Measurements from ENCODE around the gene HRCT1.
A peak's percentile ranks its signal among the peaks of the same experiment; 100 is the strongest.
"Not testable (repeated sequence)": the region's sequence is repeated elsewhere in the genome, so short reads cannot be mapped to it uniquely, and the experiment has no call there.

HRCT1 gene

DNA sequence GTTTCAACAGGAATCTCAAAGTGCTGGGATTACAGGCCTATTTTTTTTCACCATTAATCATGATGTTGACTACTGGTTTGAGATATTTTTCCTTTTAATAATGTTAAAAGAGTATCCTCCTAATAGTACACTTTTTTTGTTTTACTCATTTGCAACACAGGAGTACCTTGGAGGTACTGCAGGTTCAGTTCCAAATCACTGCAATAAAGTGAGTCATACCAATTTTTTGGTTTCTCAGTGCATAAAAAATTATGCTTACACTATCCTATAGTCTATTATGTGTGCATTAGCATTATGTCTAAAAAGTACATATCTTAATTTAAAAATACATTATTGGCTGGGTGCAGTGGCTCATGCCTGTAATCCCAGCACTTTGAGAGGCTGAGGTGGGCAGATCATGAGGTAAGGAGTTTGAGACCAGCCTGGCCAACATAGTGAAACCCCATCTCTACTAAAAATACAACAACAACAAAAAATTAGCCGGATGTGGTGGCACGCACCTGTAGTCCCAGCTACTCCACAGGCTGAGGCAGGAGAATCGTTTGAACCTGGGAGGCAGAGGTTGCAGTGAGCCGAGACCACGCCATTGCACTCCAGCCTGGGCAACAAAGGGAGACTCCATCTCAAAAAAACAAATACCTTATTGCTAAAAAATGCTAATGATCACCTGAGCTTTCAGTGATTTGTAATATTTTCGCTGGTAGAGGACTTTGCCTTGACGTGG, 8.5 kb upstream of the HRCT1 start:
- DNase-seq, result not testable (repeated sequence)

GRCh38 chr9:35898337-35898736, 7.7 kb upstream of the HRCT1 start:
- DNase-seq, result no peak

DNA sequence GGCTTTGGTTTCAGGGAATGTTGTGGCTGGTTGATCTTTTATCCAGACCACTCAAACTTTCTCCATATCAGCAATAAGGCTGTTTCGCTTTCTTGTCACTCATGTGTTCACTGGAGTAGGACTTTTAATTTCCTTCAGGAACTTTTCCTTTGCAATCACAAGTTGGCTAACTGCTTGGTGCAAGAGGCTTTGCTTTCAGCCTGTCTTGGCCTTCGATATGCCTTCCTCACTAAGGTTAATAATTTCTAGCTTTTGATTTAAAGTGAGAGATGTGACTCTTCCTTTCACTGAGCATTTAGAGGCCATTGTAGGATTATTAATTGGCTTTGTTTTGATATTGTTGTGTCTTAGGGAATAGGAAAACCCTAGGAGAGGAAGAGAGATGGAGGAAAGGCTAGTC, 7.0 kb upstream of the HRCT1 start:
- no peak for DNase-seq

DNA sequence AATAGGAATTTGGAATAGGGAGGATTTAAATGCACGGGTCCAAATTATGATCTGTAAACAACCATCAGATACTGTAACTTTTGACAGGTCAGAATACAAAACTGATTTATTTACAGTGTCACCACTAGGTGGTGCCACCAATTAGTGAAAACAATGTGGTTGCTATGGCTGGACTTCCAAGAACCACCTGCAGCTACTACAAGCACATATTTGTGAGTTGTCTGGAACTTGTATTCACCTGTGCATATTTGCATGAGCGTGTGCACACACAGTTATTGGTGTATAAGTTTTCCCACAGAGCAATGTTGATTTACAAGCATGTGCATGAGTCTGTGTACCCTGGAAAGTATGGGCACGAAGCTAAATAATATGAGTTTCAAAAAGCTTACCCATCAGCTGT, 3.0 kb upstream of the HRCT1 start:
- no peak for DNase-seq

- DNase-seq, result no peak
Measured at GRCh38 chr9:35904338-35904737, 1.7 kb upstream of the HRCT1 start.

GRCh38 chr9:35905051-35905781, 786 bp upstream of the HRCT1 start:
- no peak for DNase-seq

- DNase-seq, result no peak
Measured at GRCh38 chr9:35906923-35907699, 1.1 kb downstream of the HRCT1 start.

GRCh38 chr9:35907711-35908503, 1.9 kb downstream of the HRCT1 start:
- DNase-seq, result no peak

- no peak for DNase-seq
Measured at GRCh38 chr9:35908504-35909125, 2.6 kb downstream of the HRCT1 start.

DNA sequence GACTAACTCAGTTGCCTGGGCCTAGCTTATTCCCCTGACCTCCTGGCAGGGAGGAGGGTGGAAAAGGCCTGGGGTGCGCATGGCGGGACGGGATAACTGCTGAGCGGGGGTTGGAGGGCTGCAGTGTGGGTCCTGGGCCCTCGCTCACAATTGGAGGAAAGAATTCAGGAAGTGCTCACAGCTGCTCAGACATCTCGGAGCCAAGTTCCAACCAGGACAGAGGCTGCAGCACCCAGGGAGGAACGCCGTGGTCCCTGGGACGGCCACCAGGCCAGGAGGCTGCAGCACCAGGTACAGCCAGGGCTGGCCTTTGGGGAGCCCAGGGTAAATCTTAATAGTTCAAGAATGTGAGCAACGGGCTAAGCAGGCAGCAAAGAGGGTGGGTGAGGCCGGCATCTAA, 3.3 kb downstream of the HRCT1 start, which contains the start of gene SPAAR:
Gene SPAAR, plus strand, starts transcription at position 217 of the 400 bp plus-strand sequence. CDS start 974 bp downstream, outside the sequence.
- no peak for DNase-seq

DNA sequence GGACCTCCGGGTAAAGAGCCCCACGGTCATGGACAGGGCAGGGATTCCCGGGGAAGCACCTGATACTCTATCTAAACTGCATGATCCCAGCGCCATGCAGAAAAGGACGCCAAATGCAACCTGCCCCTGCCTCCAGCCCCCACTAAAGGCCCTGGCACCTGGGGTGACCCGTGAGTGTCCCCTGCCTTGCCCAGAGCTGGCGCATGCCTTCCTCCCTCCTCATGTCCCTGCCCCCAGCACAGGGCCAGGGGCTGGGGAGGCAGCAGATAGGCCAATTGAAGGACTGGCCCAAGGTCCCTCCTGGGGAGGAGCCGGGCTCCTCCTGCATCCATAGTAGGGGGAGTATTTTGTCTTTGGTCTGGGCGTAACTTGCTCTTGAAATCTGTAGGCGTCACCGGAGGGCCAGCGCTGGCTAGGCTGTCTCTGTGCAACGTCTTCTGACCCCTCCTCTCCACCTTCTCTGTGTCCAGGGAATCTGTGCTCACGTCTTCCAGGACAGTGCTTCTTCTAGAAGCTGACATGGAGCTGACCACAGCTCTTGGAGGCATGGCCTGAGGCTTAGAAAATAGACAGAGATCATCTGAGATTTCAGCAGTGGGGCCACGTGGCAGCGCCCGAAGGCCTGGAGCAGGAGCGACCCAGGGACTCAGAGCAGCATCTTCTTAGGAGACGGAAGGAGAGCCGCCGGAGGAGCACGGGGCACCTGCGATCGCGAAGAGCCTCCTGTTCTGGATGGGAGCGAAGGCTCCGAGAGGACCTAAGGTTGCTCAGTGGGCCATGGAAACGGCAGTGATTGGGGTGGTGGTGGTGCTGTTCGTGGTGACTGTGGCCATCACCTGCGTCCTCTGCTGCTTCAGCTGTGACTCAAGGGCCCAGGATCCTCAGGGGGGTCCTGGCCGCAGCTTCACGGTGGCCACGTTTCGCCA, 3.9 kb downstream of the HRCT1 start:
- DNase-seq, result no peak

- peak; percentile 35 for DNase-seq
Measured at GRCh38 chr9:35910613-35911359, 4.8 kb downstream of the HRCT1 start.

DNA sequence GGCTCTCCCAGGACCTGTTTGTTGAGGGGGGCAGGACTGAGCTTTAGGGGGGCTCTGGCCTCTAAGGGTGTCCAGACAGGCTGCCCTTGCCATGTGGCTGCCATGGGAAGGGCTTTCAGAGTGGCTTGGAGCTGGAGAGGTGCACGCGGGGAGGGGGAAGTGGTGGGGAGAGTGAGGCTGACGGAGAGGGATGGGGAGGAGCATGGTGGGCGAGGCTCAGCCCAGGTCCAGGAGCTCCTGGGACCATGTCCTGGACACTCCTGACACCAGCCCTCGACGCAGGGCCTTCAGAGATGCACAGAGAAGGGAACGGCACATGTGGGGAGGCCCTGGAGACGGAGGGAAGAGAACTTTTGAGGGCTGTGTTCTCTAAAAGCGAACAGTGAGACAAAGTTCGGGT, 5.7 kb downstream of the HRCT1 start:
- no peak for DNase-seq

- no peak for DNase-seq
Measured at GRCh38 chr9:35912791-35913400, 6.9 kb downstream of the HRCT1 start.

DNA sequence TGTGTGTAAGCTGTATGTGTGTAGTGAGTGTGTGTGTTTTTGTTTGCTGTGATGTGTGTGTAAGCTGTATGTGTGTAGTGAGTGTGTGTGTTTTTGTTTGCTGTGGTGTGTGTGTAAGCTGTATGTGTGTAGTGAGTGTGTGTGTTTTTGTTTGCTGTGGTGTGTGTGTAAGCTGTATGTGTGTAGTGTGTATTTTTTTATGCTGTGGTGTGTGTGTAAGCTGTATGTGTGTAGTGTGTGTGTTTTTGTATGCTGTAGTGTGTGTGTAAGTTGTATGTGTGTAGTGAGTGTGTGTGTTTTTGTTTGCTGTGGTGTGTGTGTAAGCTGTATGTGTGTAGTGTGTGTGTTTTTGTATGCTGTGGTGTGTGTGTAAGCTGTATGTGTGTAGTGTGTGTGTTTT, 7.4 kb downstream of the HRCT1 start:
- not testable (repeated sequence) for DNase-seq

GRCh38 chr9:35914301-35914807, 8.4 kb downstream of the HRCT1 start:
- DNase-seq, result no peak

DNA sequence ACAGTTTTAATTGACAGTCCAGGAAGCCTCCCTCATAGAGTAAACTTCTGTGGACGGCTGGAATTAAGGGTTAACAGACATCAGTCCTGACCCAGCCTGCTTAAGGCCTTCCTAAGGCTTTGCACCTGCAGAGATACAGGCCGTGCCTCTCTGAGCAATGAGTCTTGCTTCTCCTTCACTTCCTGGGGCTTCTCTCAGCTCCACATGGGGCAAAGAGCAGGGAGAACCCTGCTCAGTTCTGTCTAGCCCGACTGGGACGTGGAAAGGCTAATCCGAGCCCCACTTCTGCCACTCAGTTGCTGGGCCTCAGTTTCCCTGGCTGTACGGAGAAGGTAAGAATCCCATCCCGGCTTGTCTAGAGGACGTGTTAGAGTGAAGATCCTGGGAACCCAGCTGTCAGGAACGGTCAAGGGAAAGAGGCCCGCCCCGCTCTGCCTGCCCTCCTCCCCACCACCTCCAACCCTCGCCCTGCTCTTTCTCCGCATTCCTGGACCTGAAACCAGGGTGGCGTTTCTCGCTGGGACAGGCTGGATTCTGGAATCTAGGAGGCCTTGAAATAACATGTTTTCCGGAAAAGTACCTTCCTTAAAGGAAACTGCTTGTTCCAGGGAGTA, 9.8 kb downstream of the HRCT1 start:
- no peak for DNase-seq

- DNase-seq, result no peak
Measured at GRCh38 chr9:35917261-35917660, 11.3 kb downstream of the HRCT1 start.

DNA sequence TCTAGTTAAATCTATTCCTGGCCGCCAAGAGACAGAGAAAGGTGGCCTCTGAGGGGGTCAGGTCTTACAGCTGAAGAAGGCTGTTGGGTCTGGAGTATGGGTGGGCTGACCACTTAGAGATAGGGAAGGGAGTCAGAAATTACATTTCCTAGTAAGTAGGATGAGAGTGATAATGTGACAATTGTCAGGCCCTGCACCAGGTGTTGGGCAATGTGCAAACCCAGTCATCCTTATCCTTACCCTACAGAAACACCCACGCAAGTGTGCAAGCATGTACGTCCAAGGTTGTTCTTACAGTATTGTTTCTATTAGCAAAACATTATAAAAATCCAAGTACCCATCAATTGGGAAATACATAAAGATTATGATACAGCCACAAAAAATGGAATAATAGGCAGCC, 12.8 kb downstream of the HRCT1 start:
- no peak for DNase-seq
